Measurements from ENCODE around the gene F2. TPM values are rescaled to one million over a fixed set of nuclear protein-coding genes. Genes with fewer than 3 reads are reported as not detected.

The F2 gene
- total RNA-seq, 1 experiment from 2014 or later = not detected

GRCh38 chr11:46677991-46678740, 40.8 kb upstream of the F2 start:
- intact Hi-C loops (cut with micrococcal nuclease) = loop anchor here (5.0 to 10.0 kb wide), 2 partner anchors 77 to 129 kb away; no protein-coding TSS in a partner anchor
- ATAC-seq (no peak), DNase-seq (no peak)
- Histone ChIP-seq H2AFZ (ENCODE audit: low read length) (no peak overlapping the region), H3K4me3 (ENCODE audit: low read length) (no peak overlapping the region), H3K27me3 (ENCODE audit: low read length) (no peaks in the 10 kb centered on the region), H3K9me3 (ENCODE audit: low read length) (no peaks in the 10 kb centered on the region), H3K79me2 (ENCODE audit: low read length) (no peaks in the 10 kb centered on the region), H3K9me2 (replicated peaks; ENCODE audit: low read length) (no peaks in the 10 kb centered on the region), H3K4me2 (ENCODE audit: low read length) (no peak overlapping the region), H3K36me3 (ENCODE audit: low read depth, low read length) (peaks cover 3% of the 10 kb centered on the region; the same call in 1 of the 2 replicates), H3K4me1 (ENCODE audit: insufficient read depth, low read length) (peaks cover 13% of the 10 kb centered on the region), H3F3A (ENCODE audit: low read length, unreplicated experiment) (no peaks in the 10 kb centered on the region), H4K20me1 (ENCODE audit: low read length) (no peaks in the 10 kb centered on the region), H3K27ac (ENCODE audit: low read length) (no peak overlapping the region), H3K9ac (ENCODE audit: low read length) (no peak overlapping the region)
- CTCF ChIA-PET = no interaction called here
- POLR2A ChIA-PET (ENCODE audit: unreplicated experiment) = no interaction called here
- TF ChIP-seq CTCF (conservative IDR thresholded peaks at IDR 0.05; ENCODE audit: low read depth, low read length) = no peak
- TF ChIP-seq EZH2 (IDR thresholded peaks at IDR 0.05; ENCODE audit: low read length, unreplicated experiment) = no peak
- TF ChIP-seq EZH2phosphoT487 (IDR thresholded peaks at IDR 0.05; ENCODE audit: borderline replicate concordance, low read length) = no peak
- no TSS peak for BruUV-seq (replicated peaks)

- Histone ChIP-seq H3F3A (ENCODE audit: low read length, unreplicated experiment) (no peaks in the 10 kb centered on the region), H3K36me3 (ENCODE audit: low read depth, low read length) (peaks cover 3% of the 10 kb centered on the region; the same call in 1 of the 2 replicates), H3K9me3 (ENCODE audit: low read length) (no peaks in the 10 kb centered on the region), H3K9ac (ENCODE audit: low read length) (no peak overlapping the region), H3K4me3 (ENCODE audit: low read length) (no peak overlapping the region), H3K79me2 (ENCODE audit: low read length) (no peaks in the 10 kb centered on the region), H3K27me3 (ENCODE audit: low read length) (no peaks in the 10 kb centered on the region), H2AFZ (ENCODE audit: low read length) (no peak overlapping the region), H3K9me2 (replicated peaks; ENCODE audit: low read length) (no peaks in the 10 kb centered on the region), H3K27ac (ENCODE audit: low read length) (no peak overlapping the region), H4K20me1 (ENCODE audit: low read length) (no peaks in the 10 kb centered on the region), H3K4me2 (ENCODE audit: low read length) (no peak overlapping the region), H3K4me1 (ENCODE audit: insufficient read depth, low read length) (peaks cover 13% of the 10 kb centered on the region)
- ChIA-PET POLR2A (ENCODE audit: unreplicated experiment) (no interaction called here), CTCF (no interaction called here)
- no peak for ATAC-seq
- no TSS peak for BruUV-seq (replicated peaks)
- DNase-seq = no peak
- TF ChIP-seq EZH2phosphoT487 (IDR thresholded peaks at IDR 0.05; ENCODE audit: borderline replicate concordance, low read length) (no peak), CTCF (conservative IDR thresholded peaks at IDR 0.05; ENCODE audit: low read depth, low read length) (no peak), EZH2 (IDR thresholded peaks at IDR 0.05; ENCODE audit: low read length, unreplicated experiment) (no peak)
- intact Hi-C loops (cut with micrococcal nuclease) = loop anchor here (5.0 to 10.0 kb wide), 2 partner anchors 76 to 129 kb away; no protein-coding TSS in a partner anchor
Measured at GRCh38 chr11:46678741-46679130, 40.3 kb upstream of the F2 start.

Measured in PC-3 (cell line).